NCI-H1930 (cell line): Measurements from ENCODE around the gene SASH1.
A peak's percentile ranks its signal among the peaks of the same experiment; 100 is the strongest.
"Not testable (repeated sequence)": the region's sequence is repeated elsewhere in the genome, so short reads cannot be mapped to it uniquely, and the experiment has no call there.

Experiments used
- DNase-seq, 2 experiments: peaks; one replicate each; lab custom pipeline; 2025; lab: John Stamatoyannopoulos, UW

Gene SASH1

DNA sequence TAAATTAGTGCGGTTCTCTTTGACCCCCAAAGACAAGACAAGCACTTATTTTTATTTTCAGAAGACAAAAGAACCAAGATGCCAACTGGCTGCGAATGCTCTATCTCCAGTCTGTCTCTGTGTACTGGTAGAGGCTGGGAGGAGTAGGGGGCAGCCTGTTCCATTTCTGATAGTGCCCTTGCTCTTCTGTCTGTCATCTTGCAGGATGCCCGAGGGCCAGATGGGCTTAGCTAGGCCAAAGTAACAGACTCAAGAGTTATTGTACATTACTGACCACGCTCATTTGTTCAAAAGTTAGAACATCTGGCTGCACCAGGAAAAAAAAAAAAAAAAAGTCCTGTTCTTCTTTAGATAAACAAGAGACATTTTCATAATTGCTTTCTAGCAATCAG is 206.1 kb downstream of the SASH1 start:
- no peak for DNase-seq

DNA sequence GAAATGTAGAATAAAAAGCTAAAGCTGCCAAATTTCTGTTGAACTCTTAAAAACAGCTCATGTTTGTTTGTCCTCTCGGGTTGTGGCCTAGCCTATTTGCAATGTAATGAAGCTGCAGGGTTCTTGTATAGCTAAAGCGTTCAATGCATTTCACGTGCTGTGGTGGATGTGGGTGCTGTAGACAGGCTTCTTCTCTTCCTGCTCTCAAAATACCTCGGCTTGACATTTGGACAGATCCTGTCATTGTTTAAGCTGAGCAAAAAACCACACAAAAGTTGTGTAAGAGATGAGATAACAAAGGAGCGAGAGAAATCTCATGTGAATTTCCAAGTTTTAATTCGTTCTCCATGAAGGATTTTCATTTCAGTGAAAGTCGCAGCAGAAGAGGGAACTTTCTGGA is 207.9 kb downstream of the SASH1 start:
- no peak for DNase-seq

- DNase-seq: no peak
Observed at GRCh38 chr6:148551226-148551625, 208.6 kb downstream of the SASH1 start.

DNA sequence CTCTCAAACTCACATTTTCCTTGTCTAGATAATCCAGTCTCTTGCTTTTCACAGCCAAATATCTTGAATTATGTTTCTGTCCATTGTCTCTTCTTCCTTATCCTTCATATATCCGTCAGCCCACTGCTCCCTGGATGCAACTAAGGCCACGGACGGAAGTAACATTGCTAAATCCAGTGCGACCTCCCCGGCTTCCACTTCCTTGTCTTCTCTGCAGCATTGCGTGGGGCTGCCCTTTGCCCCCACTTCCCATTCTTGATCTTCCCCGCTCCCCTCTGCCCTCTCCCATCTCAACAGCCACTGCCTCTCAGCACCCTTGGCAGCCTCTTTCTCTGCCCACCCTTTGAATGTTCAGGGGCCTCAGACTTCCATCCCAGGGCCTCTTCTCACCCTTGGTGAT is 213.8 kb downstream of the SASH1 start:
- no peak for DNase-seq

DNA sequence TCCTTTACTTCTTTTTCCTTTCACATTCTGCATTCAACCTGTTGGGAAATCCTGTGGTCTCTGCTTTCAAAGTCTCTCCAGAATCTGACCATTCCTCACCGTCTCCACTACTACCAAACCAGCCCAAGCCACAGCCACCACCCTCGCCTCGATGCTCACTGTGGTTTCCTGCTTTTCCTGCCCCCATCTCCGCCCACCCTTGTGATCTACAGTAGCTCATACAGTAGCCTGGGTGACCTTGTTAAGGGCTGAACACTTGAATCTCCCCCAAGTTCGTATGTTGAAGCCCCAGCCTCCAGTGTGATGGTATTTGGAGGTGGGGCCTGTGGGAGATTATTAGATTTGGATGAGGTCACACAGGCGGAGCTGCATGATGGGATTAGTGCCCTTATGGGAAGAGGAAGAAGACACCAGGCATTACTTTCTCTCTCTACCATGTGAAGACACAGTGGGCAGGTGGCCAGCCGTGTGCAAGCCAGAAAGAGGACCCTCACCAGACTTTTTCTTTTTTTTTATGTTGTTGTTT is 215.2 kb downstream of the SASH1 start:
- no peak for DNase-seq

DNA sequence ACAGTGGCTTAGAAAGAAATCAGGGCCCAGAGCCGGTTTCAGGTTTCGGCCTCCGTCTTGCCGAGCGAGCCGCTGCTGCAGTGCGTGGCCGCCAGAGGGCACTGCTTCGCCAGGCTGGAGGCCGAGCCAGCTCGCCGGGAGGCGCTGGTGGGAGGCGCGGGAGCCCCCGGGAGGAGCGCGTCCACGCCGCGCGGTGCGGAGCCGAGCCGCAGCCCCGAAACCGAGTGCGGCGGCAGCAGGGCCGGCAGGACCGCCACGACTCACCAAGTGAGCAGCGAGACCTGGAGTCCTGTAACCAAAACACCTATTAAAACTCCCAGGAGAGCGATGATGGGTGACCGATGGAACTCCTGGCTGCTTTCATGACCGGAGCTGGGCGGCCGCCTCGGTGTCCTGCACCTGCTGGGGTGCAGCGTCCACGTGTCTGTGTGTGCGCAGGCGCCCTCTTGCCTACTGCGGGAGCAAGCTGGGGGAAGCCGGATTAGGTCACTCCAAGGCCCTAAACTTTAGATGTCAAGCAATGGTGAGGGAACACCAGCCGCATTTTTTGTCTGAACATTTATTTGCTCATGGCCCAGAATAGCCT is 217.3 kb downstream of the SASH1 start:
- peak; percentile 18 to 35 for DNase-seq

GRCh38 chr6:148561629-148562028 is 219.0 kb downstream of the SASH1 start:
- no peak for DNase-seq

DNA sequence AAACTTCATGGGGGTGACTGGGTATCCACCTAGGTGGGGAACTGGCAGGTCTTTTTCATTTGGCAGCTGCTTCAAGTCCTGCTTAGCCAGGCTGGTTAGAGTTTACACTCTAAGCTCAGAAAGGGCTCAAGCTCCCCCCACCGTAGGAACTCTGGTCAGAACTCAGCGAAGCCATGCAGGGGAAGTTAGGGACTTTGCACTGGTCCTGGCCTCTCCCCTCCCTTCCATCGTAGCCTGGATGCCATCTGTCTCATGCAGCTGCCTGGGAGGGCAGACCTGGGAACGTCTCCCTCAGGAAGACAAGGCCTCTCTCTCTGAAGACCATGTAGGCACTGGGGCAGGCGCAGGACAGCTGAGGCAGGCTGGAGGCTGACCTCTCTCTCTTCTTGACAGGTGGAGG is 220.4 kb downstream of the SASH1 start:
- DNase-seq: no peak

DNA sequence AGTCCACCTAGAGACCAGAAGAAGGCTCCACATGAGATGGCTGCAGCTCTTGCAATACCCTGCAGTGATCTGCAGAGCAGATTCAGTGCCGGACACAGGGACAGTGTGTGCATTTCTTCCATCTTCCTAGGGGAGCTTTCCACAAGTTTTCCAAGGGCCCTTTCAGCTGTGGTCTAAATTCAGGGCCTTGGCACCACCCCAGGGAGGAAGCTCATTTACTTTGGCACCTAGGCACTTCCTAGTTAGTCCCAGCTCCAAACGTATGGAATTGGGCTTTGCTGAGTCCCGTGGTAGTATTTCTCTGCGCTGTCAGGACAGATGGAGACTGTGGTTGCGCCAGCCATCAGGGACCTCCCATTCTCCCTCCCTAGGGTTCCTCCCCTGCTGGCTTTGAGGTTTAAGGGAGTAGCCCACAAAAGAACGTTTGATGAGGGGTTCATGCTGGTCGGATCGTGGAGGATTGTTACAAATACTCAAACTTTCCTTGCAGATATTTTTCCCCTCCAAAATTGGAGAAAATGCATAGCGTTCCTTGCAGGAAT is 221.9 kb downstream of the SASH1 start:
- no peak for DNase-seq

DNA sequence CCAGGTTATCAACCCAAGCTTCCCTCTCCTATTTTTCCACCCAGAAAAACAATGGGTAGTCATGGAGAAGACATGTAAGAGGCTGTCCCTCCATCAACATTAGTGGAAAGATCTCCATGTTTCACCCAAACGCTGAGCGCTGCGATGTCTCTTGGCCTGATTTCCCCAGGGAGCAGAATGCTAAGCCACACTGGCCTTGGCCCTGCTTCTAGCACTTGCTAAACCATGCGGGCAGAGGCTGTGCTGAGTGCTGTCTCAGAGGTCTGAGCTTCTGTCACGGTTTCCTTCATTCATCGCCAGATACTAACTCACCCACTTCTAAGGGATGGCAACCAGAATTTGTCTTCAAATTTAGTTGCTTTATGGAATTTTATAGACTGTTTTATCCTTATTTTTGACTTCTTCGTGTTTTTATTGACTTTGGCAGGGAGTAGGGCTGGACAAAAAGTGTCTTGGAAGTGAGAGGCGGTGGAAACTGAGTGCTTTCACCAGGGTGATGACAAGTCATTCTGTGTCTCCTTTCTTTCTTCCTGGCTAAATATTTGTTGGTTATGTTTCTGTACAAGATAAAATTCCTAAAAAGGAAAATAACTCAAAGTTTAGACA is 222.8 kb downstream of the SASH1 start:
- DNase-seq: no peak

DNA sequence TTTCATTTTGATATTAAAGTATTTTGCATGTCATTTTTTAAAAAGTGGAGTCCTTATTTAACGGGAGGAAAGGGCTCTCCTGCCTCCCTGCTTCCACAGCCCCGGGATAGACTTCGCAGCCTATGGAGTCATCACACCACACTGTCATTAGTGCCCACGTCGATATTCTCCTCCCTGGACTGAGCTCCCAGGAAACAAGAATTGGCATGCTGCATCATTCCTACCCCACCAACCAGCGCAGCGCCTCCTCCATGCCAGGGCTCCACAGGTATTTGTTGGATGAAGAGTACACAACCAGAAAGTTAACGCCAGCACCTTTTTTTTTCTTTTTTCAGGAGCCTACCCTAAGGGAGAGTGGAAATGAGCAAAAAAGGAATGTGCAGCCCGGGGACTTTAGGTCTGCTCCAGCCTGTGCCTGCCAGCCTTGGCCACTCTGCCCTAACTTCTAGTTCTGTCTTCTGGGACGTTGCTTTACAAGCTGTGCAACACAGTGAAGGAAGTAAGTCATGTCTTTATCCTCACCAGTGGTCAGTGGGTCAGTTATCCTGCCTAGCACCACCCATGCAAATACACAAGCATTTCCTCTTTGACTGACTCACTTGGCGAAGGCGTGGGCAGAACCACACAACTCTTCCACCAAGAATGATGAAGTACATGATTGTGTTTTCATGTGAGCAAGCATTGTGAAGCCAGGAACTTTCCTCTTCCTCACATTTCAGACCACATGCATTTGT is 223.5 kb downstream of the SASH1 start:
- no peak for DNase-seq

DNA sequence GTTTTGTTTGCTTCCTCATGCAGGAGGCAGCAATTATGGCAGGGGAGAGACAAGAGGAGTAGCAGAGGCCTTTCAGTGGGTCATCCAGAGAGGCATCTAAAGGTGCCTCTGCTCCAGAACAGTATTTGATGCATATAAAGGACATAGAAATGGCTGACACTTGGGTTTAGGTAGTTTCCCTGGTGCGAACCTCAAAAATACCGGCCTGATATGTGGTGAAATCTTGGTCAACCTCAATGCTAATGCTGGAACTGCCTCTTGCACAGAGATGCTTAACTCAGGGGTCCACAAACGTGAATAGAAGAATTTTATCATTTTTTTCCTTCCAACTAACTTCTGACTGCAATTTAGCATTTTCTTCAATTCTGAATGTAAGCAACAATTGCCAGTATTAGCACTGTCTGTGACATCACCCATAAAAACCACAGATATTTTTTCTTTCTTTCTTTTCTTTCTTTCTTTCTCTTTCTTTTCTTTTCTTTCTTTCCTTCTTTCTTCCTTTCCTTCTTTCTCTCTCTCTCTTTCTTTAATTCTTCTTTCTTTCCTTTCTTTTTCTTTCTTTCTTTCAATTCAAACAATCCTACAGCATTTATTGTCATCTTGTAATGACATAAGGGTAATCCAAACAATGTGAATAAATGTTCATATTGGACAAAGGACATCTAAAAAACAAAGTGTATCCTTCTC is 224.2 kb downstream of the SASH1 start:
- no peak for DNase-seq

DNA sequence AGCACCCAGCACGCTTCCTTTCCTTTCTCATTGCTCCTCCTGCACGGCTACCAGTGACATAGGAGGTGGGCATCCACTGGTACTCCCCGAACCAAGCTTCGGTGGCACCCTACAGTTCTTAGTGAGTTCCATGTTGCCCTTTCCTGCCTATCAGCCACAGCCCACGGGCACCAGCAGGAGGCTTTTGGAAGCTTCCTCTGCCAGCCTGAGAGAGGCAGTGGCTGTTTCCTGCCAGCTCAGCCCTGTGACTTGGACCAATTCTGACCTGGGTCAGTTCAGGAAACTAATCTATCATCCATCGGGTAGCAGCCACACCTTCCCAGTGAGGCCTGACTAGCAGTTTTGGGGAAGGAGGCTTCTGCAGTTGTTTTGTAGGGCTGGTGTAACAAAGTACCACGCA is 227.8 kb downstream of the SASH1 start:
- no peak for DNase-seq

- DNase-seq: no peak
Observed at GRCh38 chr6:148572676-148573335, 230.2 kb downstream of the SASH1 start.

DNA sequence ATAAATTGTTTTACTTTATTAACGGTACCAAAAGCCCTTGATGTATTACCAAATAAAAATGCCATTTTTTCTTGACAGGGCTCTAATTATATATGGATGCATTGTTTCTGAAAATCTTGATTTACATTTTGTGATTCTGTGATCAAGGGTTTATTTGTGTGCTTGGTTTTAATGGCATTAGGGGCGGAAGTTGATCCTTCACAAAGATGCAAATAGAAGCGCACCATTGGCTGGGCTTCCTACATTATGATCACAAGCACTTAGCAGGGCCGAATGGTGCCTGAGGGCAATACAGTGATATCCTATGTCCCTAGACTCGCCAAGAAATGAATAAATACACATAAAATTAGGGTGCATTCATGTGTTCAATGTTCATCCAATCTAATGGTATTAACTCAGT is 231.3 kb downstream of the SASH1 start:
- DNase-seq: no peak

GRCh38 chr6:148577687-148578488 is 235.2 kb downstream of the SASH1 start:
- peak; percentile 36 to 58 for DNase-seq

DNA sequence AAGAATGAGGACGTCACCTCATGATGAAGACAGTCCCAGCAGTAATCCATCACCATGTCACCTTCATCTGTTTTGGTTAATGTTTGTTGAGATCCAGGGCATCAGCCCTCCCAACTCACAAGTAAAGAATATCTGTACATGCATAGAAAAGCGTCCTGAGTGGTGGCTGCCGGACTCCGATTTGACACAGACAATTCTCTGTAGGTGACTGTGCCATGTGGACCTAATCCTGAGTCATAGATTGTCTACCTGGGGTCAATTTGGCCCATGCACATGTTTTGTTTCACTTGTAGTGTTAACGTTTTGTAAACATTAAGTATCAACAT is 235.8 kb downstream of the SASH1 start:
- DNase-seq: no peak

- DNase-seq: no peak
Observed at GRCh38 chr6:148578837-148579565, 236.4 kb downstream of the SASH1 start.

- no peak for DNase-seq
Observed at GRCh38 chr6:148580442-148580841, 237.8 kb downstream of the SASH1 start.

DNA sequence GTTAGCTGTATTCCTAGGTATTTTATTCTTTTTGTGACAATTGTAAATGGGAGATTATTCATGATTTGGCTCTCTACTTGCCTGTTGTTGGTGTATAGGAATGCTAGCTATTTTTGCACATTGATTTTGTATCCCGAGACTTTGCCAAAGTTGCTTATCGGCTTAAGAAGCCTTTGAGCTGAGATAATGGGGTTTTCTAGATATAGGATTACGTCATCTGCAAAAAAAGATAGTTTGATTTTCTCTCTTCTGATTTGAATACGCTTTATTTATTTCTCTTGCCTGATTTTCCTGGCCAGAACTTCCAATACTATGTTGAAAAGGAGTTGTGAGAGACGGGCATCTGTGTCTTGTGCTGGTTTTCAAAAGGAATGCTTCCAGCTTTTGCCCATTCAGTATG is 241.0 kb downstream of the SASH1 start:
- no peak for DNase-seq

DNA sequence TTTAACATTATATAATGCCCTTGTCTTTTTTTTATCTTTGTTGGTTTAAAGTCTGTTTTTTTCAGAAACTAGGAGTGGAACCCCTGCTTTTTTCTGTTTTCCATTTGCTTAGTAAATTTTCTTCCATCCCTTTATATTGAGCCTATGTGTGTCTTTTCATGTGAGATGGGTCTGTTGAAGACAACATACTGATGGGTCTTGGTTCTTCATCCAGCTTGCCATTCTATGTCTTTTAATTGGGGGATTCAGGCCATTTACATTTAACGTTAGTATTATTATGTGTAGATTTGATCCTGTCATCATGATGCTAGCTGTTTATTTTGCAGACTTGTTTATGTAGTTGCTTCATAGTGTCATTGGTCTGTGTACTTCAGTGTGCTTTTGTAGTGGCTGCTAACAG is 243.0 kb downstream of the SASH1 start:
- not testable (repeated sequence) for DNase-seq
